ENCODE measurements around the gene ZNF438.

Gene ZNF438

DNA sequence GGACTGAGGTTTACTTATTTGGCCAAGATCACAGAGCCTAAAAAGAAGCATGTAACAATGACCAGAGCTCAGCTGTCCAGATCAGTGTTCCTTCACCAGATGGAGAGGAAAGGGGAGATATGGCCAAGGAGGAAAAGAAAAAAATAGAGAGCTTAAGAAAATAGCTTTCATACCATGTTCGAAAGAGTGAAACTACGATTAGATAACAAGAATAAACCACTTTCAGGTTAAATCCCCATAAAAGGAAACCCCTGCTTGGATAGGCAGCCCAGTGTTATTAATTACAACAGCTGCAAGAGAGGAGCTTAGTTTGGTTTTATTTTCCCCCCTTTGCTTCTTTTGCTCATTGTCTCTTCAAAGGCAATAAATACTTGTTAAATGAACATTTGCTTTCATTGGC, 160.8 kb downstream of the ZNF438 start:
- no peak for DNase-seq

DNA sequence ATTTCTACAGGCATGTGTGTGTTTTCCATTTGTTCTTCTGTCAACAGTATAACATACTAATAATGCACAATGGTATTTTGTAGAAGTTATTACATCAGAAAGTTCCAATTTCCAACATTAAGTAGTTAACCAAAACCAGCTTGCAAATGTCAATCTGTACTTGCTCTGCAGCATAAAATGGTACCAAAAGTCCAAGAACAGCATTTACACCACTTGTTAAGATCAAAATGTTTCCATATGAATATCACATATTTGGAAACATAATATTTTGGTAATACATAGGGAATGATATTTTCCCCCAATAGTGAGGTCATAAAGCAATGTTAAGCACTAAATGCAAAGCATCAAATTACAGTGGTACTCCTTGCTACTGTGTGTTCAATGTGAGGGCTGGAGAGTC, 162.1 kb downstream of the ZNF438 start:
- DNase-seq = no peak

DNA sequence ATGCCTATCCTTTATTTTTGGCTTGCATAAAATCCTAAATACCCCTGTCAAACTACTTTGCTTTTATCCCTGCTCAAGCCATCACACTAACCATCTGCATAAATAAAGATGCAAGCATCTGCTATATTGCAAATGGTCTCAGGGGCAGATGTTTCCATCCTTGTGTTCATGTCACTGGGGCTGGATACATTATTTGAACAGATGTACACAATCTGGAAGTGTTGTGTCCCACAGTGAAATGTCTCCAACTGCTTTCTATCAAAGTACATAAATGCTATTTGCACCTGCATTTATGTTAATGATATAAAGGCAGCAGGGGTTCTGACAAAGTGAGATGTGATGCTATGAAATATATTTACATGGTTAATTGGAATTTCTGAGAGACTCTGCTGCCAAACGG, 163.1 kb downstream of the ZNF438 start:
- peak; percentile 86 for DNase-seq

DNA sequence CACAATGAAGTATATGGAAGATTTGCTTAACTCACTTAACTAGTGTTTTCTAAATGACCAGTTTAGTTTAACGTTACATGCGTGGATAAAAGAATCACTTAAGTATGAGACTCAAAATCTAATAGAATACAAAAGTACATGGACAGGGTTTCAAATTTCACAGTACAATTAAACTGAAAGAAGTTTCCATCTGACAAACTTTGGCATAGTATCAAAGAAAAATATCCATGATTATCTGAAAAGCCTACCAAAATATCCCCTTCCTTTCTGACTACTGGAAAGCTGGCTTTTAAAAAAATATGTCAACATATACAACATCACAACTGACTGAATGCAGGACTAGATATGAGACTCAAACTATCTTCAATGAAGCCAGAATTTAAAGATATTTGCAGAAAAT, 164.8 kb downstream of the ZNF438 start:
- DNase-seq = peak; percentile 4

DNA sequence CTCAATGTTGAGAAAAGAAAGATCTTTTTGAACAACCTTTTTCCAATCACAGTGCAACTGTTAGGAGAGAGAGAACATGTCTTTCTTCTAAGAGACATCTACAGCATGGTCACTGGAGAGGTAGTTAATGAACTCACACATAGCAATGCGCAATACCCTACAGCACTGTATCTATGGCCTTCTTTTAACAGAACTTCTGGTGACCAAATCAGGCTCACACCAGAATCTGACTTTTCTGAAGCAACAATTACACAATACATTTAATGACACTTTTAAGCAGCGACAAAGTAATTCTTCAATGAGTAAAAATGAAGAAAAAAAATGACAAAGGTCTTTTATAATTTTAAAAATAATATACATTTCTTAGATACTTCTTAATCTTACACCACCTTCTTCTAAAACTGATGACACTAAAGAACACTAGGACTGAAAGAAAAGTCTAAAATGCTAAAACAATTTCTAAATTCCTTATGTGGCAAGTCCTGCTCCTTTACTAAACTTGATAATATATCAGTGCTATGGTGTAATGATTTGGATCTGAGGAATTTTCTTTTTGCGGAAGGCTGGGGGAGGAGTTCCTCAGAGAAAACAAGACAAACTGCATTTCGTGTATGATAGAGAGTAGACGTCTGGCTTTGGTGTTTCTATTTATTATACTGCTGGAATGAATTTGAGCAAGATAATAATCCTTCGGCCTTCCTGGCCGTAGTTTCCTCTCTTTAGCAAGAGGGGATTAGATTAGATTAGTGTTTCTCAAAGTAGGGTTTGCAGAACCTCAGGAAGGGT, 166.3 kb downstream of the ZNF438 start:
- no peak for DNase-seq

DNA sequence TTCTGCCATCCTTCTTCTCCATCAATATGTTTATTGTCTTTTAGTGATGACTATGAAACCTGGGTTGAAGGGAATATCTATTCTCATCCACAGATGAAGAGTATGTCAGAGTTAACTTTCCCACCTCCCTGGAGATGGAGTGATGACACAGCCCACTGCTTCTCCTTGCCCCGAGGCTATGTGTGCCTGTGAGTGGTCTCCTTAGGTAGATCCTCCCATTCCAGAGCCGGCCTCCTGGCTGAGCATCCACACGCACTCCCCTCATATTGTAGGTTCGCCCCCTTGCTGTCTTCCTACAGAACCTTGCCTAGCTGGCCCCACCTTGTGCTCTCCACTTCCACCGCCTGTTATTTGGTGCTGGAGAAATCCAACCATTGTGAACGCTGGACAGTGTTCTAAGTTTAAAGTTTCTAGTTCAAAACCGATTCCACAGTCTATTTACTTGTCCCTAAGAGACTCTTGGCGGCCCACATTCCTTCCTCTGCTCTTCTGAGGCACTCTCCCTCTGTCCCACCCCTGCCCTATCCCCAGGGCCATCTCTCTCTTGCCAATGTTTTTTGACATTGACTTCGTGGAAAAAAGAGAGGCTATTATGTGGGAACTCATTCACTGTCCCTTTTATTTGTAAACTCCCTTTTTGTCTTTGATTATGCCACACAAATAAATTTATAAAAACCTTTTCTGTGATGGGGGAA, 168.0 kb downstream of the ZNF438 start:
- DNase-seq = no peak

DNA sequence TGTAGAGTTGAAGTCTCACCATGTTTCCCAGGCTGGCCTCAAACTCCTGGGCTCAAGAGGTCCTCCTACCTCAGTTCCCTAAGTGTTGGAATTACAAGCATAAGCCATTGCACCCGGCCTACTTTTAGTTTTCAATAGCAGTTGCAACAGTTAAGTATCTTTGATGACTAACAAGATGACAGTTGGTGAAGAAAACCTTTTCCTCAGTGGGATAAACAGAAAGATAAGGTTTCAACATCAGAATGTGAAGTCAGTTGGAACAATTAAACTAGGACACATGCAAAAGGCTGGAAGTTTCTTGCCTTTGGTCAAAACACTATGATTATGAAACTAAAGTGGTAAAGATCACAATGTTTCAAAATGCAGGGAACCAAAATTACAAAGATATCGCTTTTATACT, 169.2 kb downstream of the ZNF438 start:
- DNase-seq = peak; percentile 56

DNA sequence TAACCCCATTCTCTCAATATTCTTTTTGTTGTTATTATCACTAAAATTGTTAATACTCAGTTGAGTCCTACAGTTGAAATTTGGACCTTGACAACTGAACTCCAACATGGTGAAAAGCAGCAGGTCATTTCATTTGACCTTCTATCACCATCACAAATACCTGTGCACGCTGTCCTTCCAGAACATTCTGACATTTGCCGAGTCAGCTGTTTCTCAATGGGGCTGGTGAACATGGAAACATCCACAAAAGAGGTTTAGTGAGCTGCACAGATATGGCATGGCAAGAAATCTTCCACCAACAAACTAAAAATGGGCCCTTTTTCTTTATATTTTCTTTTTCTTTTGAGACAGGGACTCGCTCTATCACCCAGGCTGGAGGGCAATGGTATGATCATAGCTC, 169.7 kb downstream of the ZNF438 start:
- no peak for DNase-seq

DNA sequence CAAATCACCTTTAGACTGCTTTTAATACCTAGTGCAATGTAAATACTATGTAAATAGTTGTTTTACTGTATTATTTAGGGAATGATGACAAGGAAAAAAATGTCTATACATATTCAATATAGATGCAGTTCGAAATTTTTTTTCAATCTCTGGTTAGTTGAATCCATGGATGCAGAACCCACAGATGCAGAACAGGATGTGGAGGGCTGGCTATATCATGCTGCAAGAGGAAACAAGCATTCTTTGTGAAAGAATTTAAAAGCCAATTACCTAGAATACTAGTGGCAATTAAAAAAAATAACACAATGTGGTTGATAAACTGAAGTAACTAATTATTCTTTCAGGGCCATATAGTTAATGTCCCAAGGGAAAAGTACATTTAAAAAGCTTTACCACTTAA, 170.4 kb downstream of the ZNF438 start:
- DNase-seq = no peak

DNA sequence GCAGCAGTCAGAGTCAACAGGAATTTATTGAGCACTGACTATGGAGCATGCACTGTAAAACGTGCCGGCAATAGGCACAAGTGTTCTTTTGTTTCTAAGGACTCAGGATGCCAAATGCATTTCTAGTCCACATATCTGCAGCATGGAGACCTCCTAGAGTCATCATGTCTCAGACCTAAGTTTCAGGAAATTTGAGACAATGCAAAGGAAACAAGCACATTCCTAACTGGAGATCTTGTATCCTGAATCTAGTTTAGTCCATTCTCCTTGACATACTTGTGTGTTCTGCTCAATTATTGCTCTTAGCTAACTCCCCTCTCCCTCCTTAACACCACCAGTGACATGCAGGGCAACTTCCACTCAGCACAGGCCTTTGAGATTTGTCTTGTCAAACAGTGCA, 173.2 kb downstream of the ZNF438 start:
- DNase-seq = no peak

DNA sequence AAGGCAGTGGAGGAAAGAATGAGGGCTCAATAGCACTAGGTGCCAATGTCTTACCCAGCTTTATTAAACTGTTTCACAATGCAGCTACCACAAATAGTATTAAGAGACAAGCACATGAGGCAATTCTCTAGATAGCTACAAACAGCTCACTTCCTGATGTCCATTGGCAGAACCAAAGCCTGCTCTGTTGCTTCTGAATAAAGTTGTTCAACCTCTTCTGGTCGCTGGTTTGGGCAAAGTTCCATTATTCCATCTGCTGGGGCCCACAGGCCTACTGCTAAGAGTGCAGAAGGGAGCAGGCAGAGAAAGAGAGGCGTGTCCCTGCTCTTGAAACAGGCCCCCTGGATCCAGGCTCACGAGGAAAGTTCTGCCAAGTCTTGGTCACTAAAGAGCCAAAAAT, 173.9 kb downstream of the ZNF438 start:
- no peak for DNase-seq

DNA sequence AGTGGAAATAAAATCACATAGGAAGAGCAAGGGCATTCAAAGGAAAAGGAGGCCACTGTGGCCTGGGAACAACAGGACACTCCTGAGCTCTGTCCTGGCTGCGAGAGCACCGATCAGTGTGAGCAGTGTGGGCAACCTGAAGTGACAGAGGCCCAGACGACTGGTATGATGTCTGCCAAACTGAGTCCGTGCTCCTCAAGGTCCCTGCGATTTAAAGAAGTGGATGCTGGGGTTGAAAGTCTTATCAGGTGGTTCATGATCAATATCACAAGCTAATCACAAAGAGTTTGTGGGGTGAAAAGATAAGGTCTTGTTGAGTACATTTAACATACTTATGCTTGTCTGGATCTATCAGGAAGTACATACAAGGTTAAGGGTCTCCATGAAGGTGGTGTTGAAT, 176.5 kb downstream of the ZNF438 start:
- DNase-seq = no peak

DNA sequence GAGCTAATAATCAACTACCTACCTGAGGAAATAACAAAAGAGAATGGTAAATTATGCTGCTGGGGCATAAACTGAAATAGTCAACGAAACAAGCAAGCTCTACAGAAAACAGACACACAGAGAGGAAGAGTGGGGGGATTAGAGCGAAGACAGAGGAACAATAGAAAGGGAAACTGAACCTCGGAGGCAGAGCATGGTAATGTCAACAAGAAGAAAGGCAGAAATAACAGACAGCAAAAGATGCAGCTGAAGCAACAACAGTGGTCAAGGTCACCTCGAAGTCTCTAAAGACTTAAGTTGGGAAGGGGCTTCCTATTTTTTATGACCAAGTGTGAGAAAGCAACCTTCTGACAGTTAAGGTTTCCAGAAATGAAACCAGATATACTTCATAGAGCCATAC, 177.0 kb downstream of the ZNF438 start:
- DNase-seq = no peak

DNA sequence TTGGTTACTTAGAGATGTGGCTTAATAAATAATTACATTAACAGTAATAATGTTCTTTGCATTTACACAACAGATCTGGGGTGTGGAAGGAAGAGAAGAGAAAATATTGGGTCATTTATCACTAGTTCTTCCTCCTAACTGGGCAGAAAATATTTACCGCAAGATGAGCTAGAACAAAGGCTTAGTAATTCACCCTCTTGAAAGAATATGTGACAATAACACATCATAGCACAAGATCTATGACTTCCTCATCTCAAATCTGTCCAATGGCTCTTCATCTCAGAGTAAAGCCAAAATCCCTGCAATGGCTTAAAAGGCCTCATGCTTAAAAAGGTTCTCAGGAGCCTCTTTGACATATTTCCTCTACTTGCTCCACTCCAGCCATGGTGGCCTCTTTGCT, 178.6 kb downstream of the ZNF438 start:
- no peak for DNase-seq

DNA sequence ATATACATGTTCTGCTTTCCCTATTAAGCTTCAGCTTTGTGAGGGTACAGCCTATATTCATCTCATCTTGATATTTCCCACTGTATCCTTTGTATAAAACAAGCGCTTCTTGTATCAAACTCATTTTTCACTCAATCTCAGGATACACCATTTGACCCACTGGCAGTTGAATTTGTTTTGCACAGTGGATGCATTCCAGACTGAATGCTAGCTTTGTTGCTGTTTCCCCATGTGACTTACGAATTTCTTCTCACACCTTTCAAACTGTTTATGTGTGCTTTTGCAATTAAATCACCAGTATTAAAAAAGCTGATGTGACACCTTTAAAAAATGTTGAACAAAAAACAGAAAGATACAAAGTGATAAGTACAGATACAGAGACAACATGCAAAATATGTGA, 180.9 kb downstream of the ZNF438 start:
- no peak for DNase-seq

DNA sequence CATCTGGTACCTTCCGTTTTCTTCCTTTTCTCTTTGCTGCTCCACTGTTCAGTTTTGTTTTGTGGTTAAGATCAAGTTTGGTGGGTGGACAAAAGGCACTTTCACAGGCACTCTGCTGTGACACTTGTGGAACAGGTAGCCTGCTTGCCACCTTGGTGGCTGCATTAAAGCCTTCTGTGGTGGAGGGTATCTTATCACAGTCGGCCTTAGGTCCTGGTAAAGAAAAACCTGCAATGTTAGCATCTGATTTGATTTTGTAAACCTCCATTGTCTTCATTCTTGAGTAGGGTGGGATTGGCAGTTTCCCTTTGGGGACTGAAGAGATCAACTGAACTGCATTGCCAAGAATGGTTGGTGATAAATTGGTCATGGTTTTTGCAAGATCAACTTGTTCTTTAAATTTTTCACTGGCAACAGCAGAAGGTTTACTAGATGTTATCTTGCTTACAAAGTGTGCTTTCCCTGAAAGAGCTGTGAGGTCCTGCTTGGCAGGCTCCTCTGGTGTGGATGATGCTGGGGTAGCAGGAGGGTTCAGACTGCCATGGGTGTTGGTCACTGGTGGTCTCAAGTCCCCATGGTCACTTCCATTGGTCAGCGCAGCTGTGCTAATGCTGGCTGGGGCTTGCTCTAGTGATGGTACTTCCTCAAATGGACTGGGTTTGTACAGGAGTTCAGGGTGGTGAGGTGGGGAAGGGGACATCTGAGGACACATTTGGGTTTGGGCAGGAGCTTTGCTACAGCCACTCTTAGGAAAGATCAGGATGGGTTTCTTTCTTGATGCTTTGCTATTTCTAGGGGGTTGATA, 182.2 kb downstream of the ZNF438 start:
- DNase-seq = no peak

DNA sequence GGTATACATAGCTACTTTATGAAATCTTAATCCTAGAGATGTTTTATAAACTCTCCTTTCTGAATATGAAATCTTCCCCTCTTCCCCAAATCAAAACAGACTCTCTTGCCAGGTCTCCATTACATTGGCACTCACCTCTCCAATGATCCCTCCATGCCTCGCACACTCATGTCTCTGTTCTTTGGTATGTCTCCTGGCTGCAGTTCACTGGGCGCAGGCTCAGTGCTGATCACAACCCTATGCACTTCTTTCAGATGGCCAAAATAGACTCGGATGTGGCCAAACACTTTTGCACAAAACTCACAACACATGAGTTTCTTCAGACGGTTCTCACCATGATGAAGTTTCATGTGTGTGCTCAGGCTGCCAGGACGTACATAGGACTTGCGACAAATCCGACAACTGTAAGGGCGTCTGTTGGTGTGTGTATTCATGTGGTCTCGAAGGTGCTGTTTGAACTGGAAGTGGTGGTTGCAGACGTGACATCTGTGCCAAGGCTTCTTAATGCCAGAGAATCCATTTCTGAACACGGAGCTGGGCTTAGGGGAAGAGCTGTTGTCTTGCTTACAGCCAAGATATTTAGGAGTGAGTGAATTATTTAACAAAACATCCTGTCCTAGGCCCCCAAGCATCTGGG, 183.2 kb downstream of the ZNF438 start:
- DNase-seq = no peak

DNA sequence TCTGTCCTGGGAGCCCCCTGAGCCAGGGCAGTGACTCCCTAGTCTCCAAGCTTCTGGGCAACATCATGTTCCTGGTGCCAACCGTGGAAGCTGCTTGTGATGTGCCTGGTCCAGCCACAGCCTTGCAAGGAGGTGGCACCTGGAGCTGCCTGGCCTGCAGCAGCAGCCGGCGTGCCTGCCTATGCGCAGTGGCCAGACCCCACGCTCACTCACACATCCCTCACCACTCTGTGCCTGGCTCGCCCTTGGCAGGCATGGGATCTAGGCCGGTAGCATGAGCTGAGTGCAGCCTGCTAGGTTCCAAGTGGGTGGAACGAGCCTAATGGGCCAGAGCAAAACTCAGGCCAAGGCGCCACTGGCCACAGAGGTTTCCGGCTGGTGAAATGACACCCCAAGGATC, 184.0 kb downstream of the ZNF438 start:
- DNase-seq = no peak

DNA sequence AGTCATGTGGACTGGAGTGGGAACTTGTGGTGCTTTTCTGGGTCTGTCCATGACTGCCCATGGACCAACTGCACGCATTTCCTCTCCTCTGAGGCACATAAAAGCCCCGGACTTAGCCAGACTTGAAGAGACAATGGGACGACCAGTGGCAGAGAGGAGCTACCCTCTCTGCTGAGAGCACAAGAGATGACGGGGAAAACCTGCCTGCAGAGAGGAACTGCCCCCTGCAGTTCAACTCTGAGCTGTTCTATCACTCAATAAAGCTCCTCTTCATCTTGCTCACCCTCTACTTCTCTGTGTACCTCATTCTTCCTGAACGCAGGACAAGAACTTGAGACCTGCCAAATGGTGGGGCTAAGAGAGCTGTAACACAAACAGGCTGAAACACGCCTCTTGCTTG, 184.5 kb downstream of the ZNF438 start:
- no peak for DNase-seq

DNA sequence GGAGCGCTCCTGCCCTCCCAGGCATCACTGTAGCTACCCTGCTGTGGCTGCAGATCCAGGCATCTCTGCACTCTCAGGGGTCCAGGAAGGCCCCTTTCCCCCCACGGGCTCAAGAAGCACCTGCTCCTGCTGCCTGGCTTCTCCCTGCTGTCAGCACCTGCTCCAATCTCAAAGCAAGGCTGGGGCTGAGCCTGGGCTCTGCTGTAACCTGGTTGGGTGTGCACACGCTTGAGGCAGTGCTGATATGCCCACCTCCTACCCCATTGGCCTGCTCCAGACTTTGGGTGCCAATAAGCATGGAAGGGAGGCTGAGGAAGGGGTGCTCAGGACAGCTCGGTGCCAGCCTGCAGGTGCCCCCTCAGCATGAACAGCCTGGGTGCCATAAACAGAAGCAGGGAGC, 185.0 kb downstream of the ZNF438 start:
- no peak for DNase-seq

DNA sequence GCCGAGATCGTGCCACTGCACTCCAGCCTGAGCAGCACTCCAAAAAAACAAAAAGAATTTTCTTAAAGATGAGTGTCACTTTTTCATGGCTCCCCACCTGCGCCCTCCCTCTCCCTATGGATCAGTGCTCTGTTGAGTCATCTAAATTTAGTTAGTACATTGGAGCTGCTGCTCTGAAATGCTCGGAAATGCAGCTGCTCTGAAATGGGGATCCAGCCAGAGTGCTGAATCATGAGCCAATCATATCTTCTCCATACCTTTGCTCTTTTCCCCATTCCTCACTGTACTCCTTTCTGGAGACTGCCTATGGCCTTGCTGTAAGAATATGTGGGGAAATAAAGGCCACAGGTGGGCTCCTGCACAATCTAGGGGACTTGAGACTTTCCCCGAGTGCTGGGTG, 188.8 kb downstream of the ZNF438 start:
- no peak for DNase-seq

DNA sequence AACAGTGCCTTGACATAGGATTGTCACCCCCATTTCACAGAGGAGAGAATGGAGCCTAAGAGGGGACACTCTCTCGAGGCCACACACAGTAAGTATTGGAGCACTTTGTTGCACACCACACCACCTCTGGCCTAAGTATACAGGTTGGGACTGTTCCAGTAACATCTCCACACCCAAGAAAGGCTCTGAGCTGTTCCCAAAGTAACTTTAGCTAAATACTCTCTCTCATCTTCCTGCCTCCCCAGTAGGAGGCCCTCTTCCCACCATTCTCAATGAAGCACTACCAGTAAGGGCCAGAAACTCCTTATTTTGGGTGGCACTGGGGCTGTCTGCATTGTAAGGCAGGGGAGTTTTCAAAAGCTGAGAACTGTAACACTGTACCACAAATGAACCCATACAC, 189.5 kb downstream of the ZNF438 start:
- no peak for DNase-seq

DNA sequence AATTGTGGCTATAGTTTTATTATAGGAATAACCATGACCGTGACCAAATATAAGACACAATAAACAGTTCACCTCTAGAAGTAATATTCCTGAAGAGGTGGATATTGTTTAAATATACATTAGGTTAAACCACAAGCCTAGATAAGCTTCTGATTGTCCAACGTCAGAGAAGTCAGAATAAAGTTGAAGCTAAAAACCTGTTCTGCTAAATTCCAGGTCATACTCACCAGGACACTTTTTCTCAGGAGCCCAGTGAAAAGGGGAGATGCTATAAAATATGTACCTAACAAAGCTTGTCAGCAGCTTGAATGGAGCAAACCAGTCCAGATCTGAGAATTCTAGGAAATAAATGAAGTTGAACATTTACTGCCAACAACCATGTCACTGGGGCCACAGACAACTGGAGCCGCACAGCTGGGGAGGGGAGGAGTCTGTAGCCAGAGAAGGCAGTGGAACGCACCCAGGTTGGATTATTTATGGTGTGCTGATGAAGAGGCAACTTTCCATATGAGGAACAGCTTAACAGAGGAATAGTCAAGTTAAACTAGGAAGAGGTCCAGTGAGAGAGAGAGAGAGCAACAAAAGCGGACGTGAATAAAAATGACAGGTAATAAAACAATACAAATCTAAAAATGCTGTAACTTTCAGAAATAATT, 191.1 kb downstream of the ZNF438 start:
- DNase-seq = no peak

All from NCI-H2171 treated with DMSO at 0.1 percent for 48 hours (cell line).